Activated CD8-positive, alpha-beta T cell treated with anti-CD3 and anti-CD28 coated beads, Interleukin-2, amount 10 ng/mL, durations not matched to agents 7 days and 5 days (primary cell): Measurements from ENCODE around the gene ZNF547. TPM values are rescaled to one million over a fixed set of nuclear protein-coding genes. Genes with fewer than 3 reads are reported as not detected.

Experiments
- ATAC-seq: fragments of 150-1000 bp; cut with Tn5 transposase; one replicate; pipeline ENCODE4 v1.10.0; 2021; ENCODE audit warnings: moderate library complexity
- CTCF ChIA-PET: fragments of 350-600 bp; sonication (Branson Sonifier 250); formaldehyde crosslinking; loops from one replicate; lab custom pipeline; 2021; ENCODE audit warnings: antibody characterized with exemption; lab: Charles Lee
- POLR2A ChIA-PET: fragments of 350-600 bp; sonication (Branson Sonifier 250); formaldehyde crosslinking; loops from one replicate; lab custom pipeline; 2021; ENCODE audit warnings: antibody characterized with exemption; lab: Charles Lee
- DNase-seq: peaks from one replicate; pipeline ENCODE4 v3.0.0-alpha.2; 2020
- H3K27ac Mint-ChIP-seq: one replicate; pipeline ENCODE4 v1.8.0; 2021; ENCODE audit warnings: mild to moderate bottlenecking, mixed read lengths
- H3K27me3 Mint-ChIP-seq: one replicate; pipeline ENCODE4 v1.8.0; 2021; ENCODE audit warnings: low read depth, mixed read lengths
- H3K36me3 Mint-ChIP-seq: one replicate; pipeline ENCODE4 v1.8.0; 2021; ENCODE audit warnings: low read depth, mixed read lengths
- H3K4me1 Mint-ChIP-seq: one replicate; pipeline ENCODE4 v1.8.0; 2021; ENCODE audit warnings: low read depth, mixed read lengths
- H3K4me3 Mint-ChIP-seq: one replicate; pipeline ENCODE4 v1.8.0; 2021; ENCODE audit warnings: mild to moderate bottlenecking, mixed read lengths
- H3K9me3 Mint-ChIP-seq: one replicate; pipeline ENCODE4 v1.8.0; 2022; ENCODE audit warnings: mixed read lengths; ENCODE audit not compliant: insufficient read depth
- total RNA-seq, 2 experiments: library from RNA; stranded (reverse); gene quantifications; one replicate each; pipeline ENCODE4 v1.2.3, GENCODE V29; 2021

ZNF547 gene
- total RNA-seq, 2 experiments from 2014 or later, result 4.2 to 4.4 TPM

- ChIA-PET POLR2A (interaction anchor here (0.6 kb wide), 1 partner anchor 705 kb away, joined by 3 read pairs; no protein-coding TSS in a partner anchor), CTCF (no interaction called here)
- DNase-seq (no peak), ATAC-seq (no peak)
- H3K36me3 Mint-ChIP-seq, result peaks cover 5% of the 10 kb centered on the region
- peaks cover 4% of the 10 kb centered on the region for H3K9me3 Mint-ChIP-seq
- H3K4me1 Mint-ChIP-seq, result no peaks in the 10 kb centered on the region
- no peak overlapping the region for H3K4me3 Mint-ChIP-seq
- H3K27ac Mint-ChIP-seq, result no peak overlapping the region
- no peaks in the 10 kb centered on the region for H3K27me3 Mint-ChIP-seq
Measured at GRCh38 chr19:57342582-57342981, 20.8 kb upstream of the ZNF547 start.

- no peak for ATAC-seq
- peaks cover 3% of the 10 kb centered on the region for H3K9me3 Mint-ChIP-seq
Measured at GRCh38 chr19:57348136-57348535, 15.2 kb upstream of the ZNF547 start.

GRCh38 chr19:57350877-57351805 lies 12.2 kb upstream of the ZNF547 start, which contains the start of gene ZNF304:
ZNF304 (plus strand) TSS chr19:57351271; CDS start chr19:57351665, 394 bp downstream.
- peak within 1 kb of the TSS; percentile 95 for H3K27ac Mint-ChIP-seq
- peaks cover 52% of the 10 kb centered on the region for H3K36me3 Mint-ChIP-seq
- peaks cover 19% of the 10 kb centered on the region for H3K9me3 Mint-ChIP-seq
- ChIA-PET CTCF (interaction anchor here (0.9 kb wide), 2 partner anchors 12 to 50 kb away, joined by 3 to 4 read pairs; partner anchors contain the start of genes TRAPPC2B and ZNF547), POLR2A (interaction anchor here (0.6 to 1.2 kb wide), 6 partner anchors 12 to 331 kb away, joined by 3 to 5 read pairs (median 4); partner anchors contain the start of genes TRAPPC2B, ZNF547, ZNF548 and ZNF551)
- peak; percentile 99 for ATAC-seq
- H3K4me1 Mint-ChIP-seq, result peaks cover 31% of the 10 kb centered on the region
- H3K27me3 Mint-ChIP-seq, result no peaks in the 10 kb centered on the region
- peak; percentile 93 for DNase-seq
- H3K4me3 Mint-ChIP-seq, result peak within 1 kb of the TSS; percentile 94

More at GRCh38 chr19:57348136-57348535, 15.2 kb upstream of the ZNF547 start:
- H3K27ac Mint-ChIP-seq, result no peak overlapping the region
- POLR2A ChIA-PET, result no interaction called here
- CTCF ChIA-PET, result no interaction called here
- H3K4me1 Mint-ChIP-seq, result peaks cover 29% of the 10 kb centered on the region
- no peaks in the 10 kb centered on the region for H3K27me3 Mint-ChIP-seq
- no peak overlapping the region for H3K4me3 Mint-ChIP-seq
- peaks cover 22% of the 10 kb centered on the region for H3K36me3 Mint-ChIP-seq
- no peak for DNase-seq

- Mint-ChIP-seq H3K9me3 (peaks cover 25% of the 10 kb centered on the region), H3K4me1 (peaks cover 31% of the 10 kb centered on the region), H3K27me3 (no peaks in the 10 kb centered on the region), H3K4me3 (peak overlapping the region; percentile 94), H3K36me3 (peaks cover 60% of the 10 kb centered on the region), H3K27ac (peak overlapping the region; percentile 95)
- no peak for DNase-seq
- ChIA-PET CTCF (no interaction called here), POLR2A (no interaction called here)
- ATAC-seq, result peak; percentile 2
Measured at GRCh38 chr19:57351867-57352266, 11.5 kb upstream of the ZNF547 start.

GRCh38 chr19:57355916-57356315 lies 7.4 kb upstream of the ZNF547 start:
- ATAC-seq, result no peak
- Mint-ChIP-seq H3K36me3 (peaks cover 89% of the 10 kb centered on the region), H3K4me3 (no peak overlapping the region), H3K9me3 (peaks cover 40% of the 10 kb centered on the region), H3K27ac (no peak overlapping the region), H3K27me3 (no peaks in the 10 kb centered on the region), H3K4me1 (peaks cover 23% of the 10 kb centered on the region)
- ChIA-PET CTCF (no interaction called here), POLR2A (no interaction called here)
- DNase-seq, result no peak

- H3K36me3 Mint-ChIP-seq, result peaks cover 79% of the 10 kb centered on the region
- POLR2A ChIA-PET, result no interaction called here
- H3K9me3 Mint-ChIP-seq, result peaks cover 48% of the 10 kb centered on the region
- H3K4me3 Mint-ChIP-seq, result no peak overlapping the region
- no peaks in the 10 kb centered on the region for H3K27me3 Mint-ChIP-seq
- H3K4me1 Mint-ChIP-seq, result peaks cover 10% of the 10 kb centered on the region
- CTCF ChIA-PET, result no interaction called here
- ATAC-seq, result no peak
- DNase-seq, result no peak
- H3K27ac Mint-ChIP-seq, result no peak overlapping the region
Measured at GRCh38 chr19:57357406-57357805, 5.9 kb upstream of the ZNF547 start.

- H3K4me1 Mint-ChIP-seq, result peaks cover 12% of the 10 kb centered on the region
Measured at GRCh38 chr19:57359300-57359699, 4.1 kb upstream of the ZNF547 start.

GRCh38 chr19:57362419-57362818 lies 932 bp upstream of the ZNF547 start:
- Mint-ChIP-seq H3K27me3 (no peaks in the 10 kb centered on the region), H3K36me3 (peaks cover 50% of the 10 kb centered on the region)
- CTCF ChIA-PET, result interaction anchor here (1.5 to 1.8 kb wide), 2 partner anchors 12 to 27 kb away, joined by 3 to 4 read pairs; partner anchors contain the start of gene ZNF304

More at GRCh38 chr19:57359300-57359699, 4.1 kb upstream of the ZNF547 start:
- Mint-ChIP-seq H3K27ac (no peak overlapping the region), H3K36me3 (peaks cover 72% of the 10 kb centered on the region), H3K4me3 (no peak overlapping the region), H3K27me3 (no peaks in the 10 kb centered on the region), H3K9me3 (peaks cover 51% of the 10 kb centered on the region)
- ChIA-PET CTCF (no interaction called here), POLR2A (no interaction called here)
- DNase-seq (no peak), ATAC-seq (no peak)

GRCh38 chr19:57363688-57364181 lies 384 bp downstream of the ZNF547 start:
- ATAC-seq (peak; percentile 39), DNase-seq (no peak)
- Mint-ChIP-seq H3K27ac (peak overlapping the region; percentile 92), H3K9me3 (peaks cover 36% of the 10 kb centered on the region), H3K36me3 (peaks cover 41% of the 10 kb centered on the region), H3K4me3 (peak overlapping the region; percentile 89), H3K27me3 (no peaks in the 10 kb centered on the region), H3K4me1 (peaks cover 14% of the 10 kb centered on the region)
- ChIA-PET POLR2A (interaction anchor here (0.8 to 1.5 kb wide), 4 partner anchors 9 to 553 kb away, joined by 3 to 10 read pairs (median 4); partner anchors contain the start of genes ZNF304 and ZNF548), CTCF (interaction anchor here (1.5 to 1.8 kb wide), 2 partner anchors 13 to 26 kb away, joined by 3 to 4 read pairs; partner anchors contain the start of gene ZNF304)

More at GRCh38 chr19:57362419-57362818, 932 bp upstream of the ZNF547 start:
- Mint-ChIP-seq H3K9me3 (peaks cover 36% of the 10 kb centered on the region), H3K4me3 (peak overlapping the region; percentile 89), H3K27ac (peak overlapping the region; percentile 92), H3K4me1 (peaks cover 14% of the 10 kb centered on the region)
- ATAC-seq (no peak), DNase-seq (no peak)
- POLR2A ChIA-PET, result interaction anchor here (1.4 to 1.5 kb wide), 2 partner anchors 12 to 27 kb away, joined by 4 to 10 read pairs; partner anchors contain the start of genes ZNF304 and ZNF548

- peaks cover 14% of the 10 kb centered on the region for H3K4me1 Mint-ChIP-seq
- no peak overlapping the region for H3K4me3 Mint-ChIP-seq
- ChIA-PET CTCF (no interaction called here), POLR2A (interaction anchor here (1.1 kb wide), 1 partner anchor 16 kb away, joined by 3 read pairs; the partner anchor contains the start of gene ZNF304)
- ATAC-seq, result no peak
- peaks cover 47% of the 10 kb centered on the region for H3K36me3 Mint-ChIP-seq
- DNase-seq, result no peak
- no peaks in the 10 kb centered on the region for H3K27me3 Mint-ChIP-seq
- H3K27ac Mint-ChIP-seq, result no peak overlapping the region
- peaks cover 23% of the 10 kb centered on the region for H3K9me3 Mint-ChIP-seq
Measured at GRCh38 chr19:57366776-57367175, 3.4 kb downstream of the ZNF547 start.

GRCh38 chr19:57374179-57374578 lies 10.8 kb downstream of the ZNF547 start:
- H3K4me3 Mint-ChIP-seq, result no peak overlapping the region
- ATAC-seq (no peak), DNase-seq (no peak)
- no peak overlapping the region for H3K27ac Mint-ChIP-seq
- ChIA-PET CTCF (no interaction called here), POLR2A (no interaction called here)
- H3K9me3 Mint-ChIP-seq, result peaks cover 37% of the 10 kb centered on the region
- H3K4me1 Mint-ChIP-seq, result no peaks in the 10 kb centered on the region
- no peaks in the 10 kb centered on the region for H3K27me3 Mint-ChIP-seq
- H3K36me3 Mint-ChIP-seq, result peaks cover 84% of the 10 kb centered on the region
